GM23248 (cell line): ENCODE data around the gene NSMCE1.

ENCODE experiments used
- EZH2 ChIP-seq: fragments of 200-600 bp; sonication (generic); IDR thresholded peaks from 2 replicates; pipeline ENCODE4 v1.6.1; 2018; ENCODE audit warnings: antibody characterized with exemption, mild to moderate bottlenecking; ENCODE audit not compliant: insufficient read depth, poor library complexity, severe bottlenecking
- EZH2phosphoT487 ChIP-seq: fragments of 200-600 bp; sonication (generic); IDR thresholded peaks from 2 replicates; pipeline ENCODE4 v1.6.1; 2018; ENCODE audit warnings: antibody characterized with exemption, moderate library complexity, mild to moderate bottlenecking, low read depth; ENCODE audit not compliant: insufficient read depth

- TF ChIP-seq EZH2phosphoT487: no peak
- TF ChIP-seq EZH2: no peak
These were observed 60.4 kb downstream of the NSMCE1 start for GRCh38 chr16:27208081-27208680.
